ENCODE data around the gene PIGL. TPM values are rescaled to one million over a fixed set of nuclear protein-coding genes. Genes with fewer than 3 reads are reported as not detected.

The PIGL gene
- total RNA-seq, 2 experiments from 2014 or later, result 31.6 to 33.7 TPM

DNA sequence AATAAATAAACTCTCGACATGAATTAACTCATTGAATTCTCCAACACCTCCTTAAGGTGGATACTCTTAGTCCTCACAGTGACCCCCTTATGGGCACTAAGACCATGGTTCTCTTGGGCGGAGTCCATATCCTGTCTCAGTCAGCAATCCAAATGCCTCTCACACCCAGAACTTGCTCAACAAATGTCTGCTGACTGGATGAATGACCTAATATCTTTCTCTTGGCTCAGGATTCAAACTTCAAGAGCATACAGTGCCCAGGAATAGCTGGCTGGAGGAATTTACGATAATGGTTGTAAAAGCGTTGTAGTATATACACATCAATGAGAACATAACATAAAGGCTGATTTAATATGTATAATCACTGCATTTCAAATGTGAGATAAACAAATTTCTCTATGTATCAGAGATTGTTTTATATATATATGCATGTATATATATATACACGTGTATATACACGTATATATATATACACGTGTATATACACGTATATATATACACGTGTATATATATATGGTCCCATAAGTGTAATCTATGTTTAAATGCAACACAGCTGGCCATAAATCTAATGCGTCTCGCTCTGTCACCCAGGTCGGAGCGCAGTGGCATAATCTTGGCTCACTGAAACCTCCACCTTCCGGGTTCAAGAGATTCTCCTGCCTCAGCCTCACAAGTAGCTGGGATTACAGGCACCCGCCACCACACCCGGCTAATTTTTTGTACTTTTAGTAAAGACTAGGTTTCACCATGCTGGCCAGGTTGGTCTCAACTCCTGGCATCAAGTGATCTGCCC is 157.3 kb downstream of the PIGL start:
- no peaks in the 10 kb centered on the region for H3K9me3 Mint-ChIP-seq
- ChIA-PET POLR2A (no interaction called here), CTCF (interaction anchor here (0.6 to 6.6 kb wide), 3 partner anchors 9 to 100 kb away, joined by 3 to 73 read pairs (median 3); no protein-coding TSS in a partner anchor)
- H3K27ac Mint-ChIP-seq, result no peak overlapping the region
- no peaks in the 10 kb centered on the region for H3K36me3 Mint-ChIP-seq
- H3K4me3 Mint-ChIP-seq, result no peak overlapping the region
- intact Hi-C loops (cut with micrococcal nuclease), result no loop called here
- no peak for DNase-seq
- no peaks in the 10 kb centered on the region for H3K27me3 Mint-ChIP-seq
- no peaks in the 10 kb centered on the region for H3K4me1 Mint-ChIP-seq (ENCODE audit: low read depth)

Small RNA genes within 50 kb of the gene (microRNA-seq; reads per million reads assigned to microRNA genes)
- gene MIR1288 (ENCODE audit: borderline microRNAs expressed, borderline number of aligned reads, borderline replicate concordance), result not detected

Other genes with a start within 250 kb of the PIGL start
- gene ZSWIM7, start 217.5 kb upstream of the PIGL start, total RNA-seq, result 10 to 100 TPM; 11.2 to 12.0 TPM
- gene TTC19, start 217.4 kb upstream of the PIGL start, total RNA-seq, result 10 to 100 TPM; 21.0 to 22.6 TPM
- 100 to 1,000 TPM; 104 to 112 TPM for gene NCOR1, start 1.7 kb upstream of the PIGL start, total RNA-seq
- gene CENPV, start 136.3 kb downstream of the PIGL start, total RNA-seq, result 10 to 100 TPM; 43.0 to 44.2 TPM
- gene UBB, start 163.9 kb downstream of the PIGL start, total RNA-seq, result 1,000 to 10,000 TPM; 1,695 to 1,771 TPM
- 10 to 100 TPM; 46.0 to 50.6 TPM for gene TRPV2, start 198.4 kb downstream of the PIGL start, total RNA-seq

Data from activated CD4-positive, alpha-beta memory T cell treated with anti-CD3 and anti-CD28 coated beads for 36 hours (primary cell).